Measurements from ENCODE around the gene RPN1.

DNA sequence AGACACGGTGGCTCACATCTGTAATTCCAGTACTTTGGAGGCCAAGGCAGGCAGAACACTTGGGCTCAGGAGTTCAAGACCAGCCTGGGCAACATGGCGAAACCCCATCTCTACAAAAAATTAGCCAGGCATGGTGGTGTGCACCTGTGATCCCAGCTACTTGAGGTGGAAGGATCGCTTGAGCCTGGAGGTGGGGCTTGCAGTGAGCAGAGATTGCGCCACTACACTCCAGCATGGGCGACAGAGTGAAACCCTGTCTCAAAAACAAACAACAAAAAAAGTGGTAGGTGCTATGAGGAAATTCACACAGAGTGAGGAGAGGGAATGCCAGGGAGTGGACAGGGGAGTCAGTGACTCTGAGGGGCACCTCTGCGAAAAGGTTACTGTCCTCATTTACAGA, 29.4 kb downstream of the RPN1 start:
- TF ChIP-seq POLR2A (IDR thresholded peaks at IDR 0.05): no peak
- TF ChIP-seq, protein P1, sequence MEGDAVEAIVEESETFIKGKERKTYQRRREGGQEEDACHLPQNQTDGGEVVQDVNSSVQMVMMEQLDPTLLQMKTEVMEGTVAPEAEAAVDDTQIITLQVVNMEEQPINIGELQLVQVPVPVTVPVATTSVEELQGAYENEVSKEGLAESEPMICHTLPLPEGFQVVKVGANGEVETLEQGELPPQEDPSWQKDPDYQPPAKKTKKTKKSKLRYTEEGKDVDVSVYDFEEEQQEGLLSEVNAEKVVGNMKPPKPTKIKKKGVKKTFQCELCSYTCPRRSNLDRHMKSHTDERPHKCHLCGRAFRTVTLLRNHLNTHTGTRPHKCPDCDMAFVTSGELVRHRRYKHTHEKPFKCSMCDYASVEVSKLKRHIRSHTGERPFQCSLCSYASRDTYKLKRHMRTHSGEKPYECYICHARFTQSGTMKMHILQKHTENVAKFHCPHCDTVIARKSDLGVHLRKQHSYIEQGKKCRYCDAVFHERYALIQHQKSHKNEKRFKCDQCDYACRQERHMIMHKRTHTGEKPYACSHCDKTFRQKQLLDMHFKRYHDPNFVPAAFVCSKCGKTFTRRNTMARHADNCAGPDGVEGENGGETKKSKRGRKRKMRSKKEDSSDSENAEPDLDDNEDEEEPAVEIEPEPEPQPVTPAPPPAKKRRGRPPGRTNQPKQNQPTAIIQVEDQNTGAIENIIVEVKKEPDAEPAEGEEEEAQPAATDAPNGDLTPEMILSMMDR (IDR thresholded peaks at IDR 0.05): no peak
